HG03196 (cell line): ENCODE data around the gene CCRL2.
"Not testable (repeated sequence)": the region's sequence is repeated elsewhere in the genome, so short reads cannot be mapped to it uniquely, and the experiment has no call there.

Experiments
- ATAC-seq: cut with Tn5 transposase; IDR thresholded peaks from one replicate; pipeline ENCODE4 v1.9.1; 2021; ENCODE audit not compliant: unreplicated experiment

Gene CCRL2

GRCh38 chr3:46401579-46401978 lies 5.5 kb upstream of the CCRL2 start:
- no peak for ATAC-seq

GRCh38 chr3:46402902-46403301 lies 4.2 kb upstream of the CCRL2 start:
- not testable (repeated sequence) for ATAC-seq

- no peak for ATAC-seq
Measured at GRCh38 chr3:46405301-46406019, 1.6 kb upstream of the CCRL2 start.

GRCh38 chr3:46406443-46406787 lies 644 bp upstream of the CCRL2 start:
- no peak for ATAC-seq

- no peak for ATAC-seq
Measured at GRCh38 chr3:46407970-46408369, 911 bp downstream of the CCRL2 start.

GRCh38 chr3:46408853-46409252 lies 1.8 kb downstream of the CCRL2 start:
- no peak for ATAC-seq

- no peak for ATAC-seq
Measured at GRCh38 chr3:46409739-46410489, 2.9 kb downstream of the CCRL2 start.

- ATAC-seq, result no peak
Measured at GRCh38 chr3:46410669-46411068, 3.6 kb downstream of the CCRL2 start.

- no peak for ATAC-seq
Measured at GRCh38 chr3:46411271-46411670, 4.2 kb downstream of the CCRL2 start.

GRCh38 chr3:46412786-46413298 lies 5.8 kb downstream of the CCRL2 start:
- no peak for ATAC-seq

- no peak for ATAC-seq
Measured at GRCh38 chr3:46413951-46414350, 6.9 kb downstream of the CCRL2 start.

GRCh38 chr3:46414739-46415138 lies 7.7 kb downstream of the CCRL2 start:
- no peak for ATAC-seq

GRCh38 chr3:46416125-46416810 lies 9.2 kb downstream of the CCRL2 start:
- ATAC-seq, result no peak

GRCh38 chr3:46416811-46417510 lies 9.9 kb downstream of the CCRL2 start:
- no peak for ATAC-seq

GRCh38 chr3:46417841-46418611 lies 11.0 kb downstream of the CCRL2 start:
- no peak for ATAC-seq

GRCh38 chr3:46419816-46420215 lies 12.8 kb downstream of the CCRL2 start:
- no peak for ATAC-seq

- ATAC-seq, result no peak
Measured at GRCh38 chr3:46420931-46421330, 13.9 kb downstream of the CCRL2 start.

GRCh38 chr3:46422617-46423016 lies 15.6 kb downstream of the CCRL2 start:
- no peak for ATAC-seq

- no peak for ATAC-seq
Measured at GRCh38 chr3:46423588-46423987, 16.5 kb downstream of the CCRL2 start.

GRCh38 chr3:46426476-46426875 lies 19.4 kb downstream of the CCRL2 start:
- not testable (repeated sequence) for ATAC-seq
